Endometrial microvascular endothelial cells (primary cell): ENCODE results near the gene GRAMD1B. TPM values are rescaled to one million over a fixed set of nuclear protein-coding genes. Genes with fewer than 3 reads are reported as not detected.

ENCODE experiments used
- in situ Hi-C: cut with HindIII; loops from 2 replicates; pipeline ENCODE4 v1.10.0; 2017; ENCODE audit warnings: low sequenced_read_pairs, low pct_unique_long_range_greater_than_20kb; ENCODE audit errors: inconsistent ontology term
- total RNA-seq: library from RNA; depleted of rRNA; stranded (reverse); fragments of >200 nt; gene quantifications from one replicate; pipeline ENCODE4 v1.2.3, GENCODE V29; 2015; ENCODE audit errors: inconsistent ontology term

The GRAMD1B gene
- total RNA-seq, 1 donor from 2014 or later = 61.4 TPM

GRCh38 chr11:123469089-123469488, 39.0 kb downstream of the GRAMD1B start:
- in situ Hi-C loops = no loop called here

GRCh38 chr11:123469586-123469985, 39.5 kb downstream of the GRAMD1B start:
- in situ Hi-C loops = no loop called here

GRCh38 chr11:123470842-123471241, 40.8 kb downstream of the GRAMD1B start:
- in situ Hi-C loops = no loop called here

DNA sequence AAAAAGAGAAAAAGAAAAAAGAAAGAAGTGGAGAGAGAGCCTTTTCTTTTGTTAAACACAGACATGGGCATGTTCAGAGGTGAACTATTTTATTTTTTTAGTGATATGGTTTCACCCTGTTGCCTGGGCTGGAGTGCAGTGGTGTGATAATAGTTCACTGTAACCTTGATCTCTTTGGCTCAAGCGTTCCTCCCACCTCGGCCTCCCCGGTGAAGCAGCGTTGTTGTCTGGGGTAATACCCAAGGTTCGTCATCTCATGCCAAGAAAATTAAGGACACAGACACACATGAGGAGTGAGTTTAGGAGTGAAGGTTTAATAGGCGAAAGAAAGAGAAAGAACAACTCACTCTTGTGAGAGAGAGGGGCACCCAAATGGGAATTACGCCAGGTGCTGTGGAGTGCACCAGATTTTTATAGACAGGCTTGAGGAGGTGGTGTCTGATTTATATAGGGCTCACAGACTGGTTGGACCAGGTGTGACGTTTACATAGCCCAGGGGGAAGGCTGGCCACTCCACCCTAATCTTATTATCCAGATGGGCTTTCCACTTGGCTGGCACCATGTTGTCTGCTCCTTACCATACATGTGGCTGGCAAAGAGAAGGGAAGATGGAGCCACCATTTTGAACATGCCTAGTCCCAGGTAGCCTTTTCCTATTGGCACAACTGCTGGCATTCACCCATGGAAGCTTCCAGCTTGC, 42.3 kb downstream of the GRAMD1B start:
- in situ Hi-C loops = no loop called here

DNA sequence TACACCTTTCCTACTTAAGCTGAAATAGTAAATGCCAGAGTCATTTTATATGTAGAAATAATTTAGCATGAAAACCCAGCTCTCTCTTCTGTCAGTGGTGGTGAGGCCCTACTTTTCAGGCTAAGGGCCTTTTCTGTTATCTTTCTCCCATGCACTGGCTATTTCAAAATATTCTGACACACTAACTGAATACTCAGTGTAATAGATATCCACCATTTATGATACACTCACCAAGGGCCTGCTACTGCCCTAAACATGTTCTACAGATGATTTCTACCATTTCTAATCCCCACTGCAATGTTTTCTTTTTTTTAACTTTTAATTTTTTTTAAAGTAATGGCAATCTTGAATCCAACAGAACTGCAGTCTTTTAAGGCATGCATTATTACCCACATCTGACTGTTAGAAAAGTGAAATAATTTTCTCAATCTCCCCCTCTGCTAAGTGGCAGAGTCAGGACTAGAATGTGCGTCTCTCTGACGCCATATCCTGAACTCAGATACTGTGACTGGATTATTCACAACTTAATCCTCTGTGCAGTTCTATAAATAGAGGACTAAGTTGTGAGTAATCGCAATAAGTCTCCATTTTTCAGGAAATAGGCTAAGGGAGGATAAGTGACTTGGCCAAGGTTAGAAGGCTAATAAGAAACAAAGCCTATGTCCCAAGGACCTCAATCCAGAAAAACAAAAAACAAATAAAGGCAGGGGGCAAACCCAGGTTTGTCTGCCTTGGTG, 44.0 kb downstream of the GRAMD1B start:
- in situ Hi-C loops = no loop called here

GRCh38 chr11:123474994-123475393, 44.9 kb downstream of the GRAMD1B start:
- in situ Hi-C loops = no loop called here

DNA sequence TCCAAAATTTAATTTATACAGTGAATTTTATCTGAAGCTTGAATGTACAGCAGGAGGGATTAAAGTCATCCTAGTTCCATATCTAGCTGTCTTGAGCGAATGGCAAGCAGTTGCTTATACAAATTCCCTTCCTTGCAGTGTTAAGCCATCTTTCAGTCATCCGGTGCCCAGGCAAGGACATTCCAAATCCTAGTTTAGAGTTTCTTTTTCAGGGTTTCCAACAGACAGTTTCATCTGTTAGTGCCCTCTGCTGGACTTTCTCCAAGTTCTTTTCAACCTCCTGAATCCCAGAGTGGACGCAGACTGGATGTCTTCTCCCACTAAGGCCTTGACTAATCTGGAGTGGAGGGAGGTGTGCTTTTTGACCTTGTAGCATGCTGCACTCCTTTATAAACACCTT, 45.4 kb downstream of the GRAMD1B start:
- in situ Hi-C loops = no loop called here

DNA sequence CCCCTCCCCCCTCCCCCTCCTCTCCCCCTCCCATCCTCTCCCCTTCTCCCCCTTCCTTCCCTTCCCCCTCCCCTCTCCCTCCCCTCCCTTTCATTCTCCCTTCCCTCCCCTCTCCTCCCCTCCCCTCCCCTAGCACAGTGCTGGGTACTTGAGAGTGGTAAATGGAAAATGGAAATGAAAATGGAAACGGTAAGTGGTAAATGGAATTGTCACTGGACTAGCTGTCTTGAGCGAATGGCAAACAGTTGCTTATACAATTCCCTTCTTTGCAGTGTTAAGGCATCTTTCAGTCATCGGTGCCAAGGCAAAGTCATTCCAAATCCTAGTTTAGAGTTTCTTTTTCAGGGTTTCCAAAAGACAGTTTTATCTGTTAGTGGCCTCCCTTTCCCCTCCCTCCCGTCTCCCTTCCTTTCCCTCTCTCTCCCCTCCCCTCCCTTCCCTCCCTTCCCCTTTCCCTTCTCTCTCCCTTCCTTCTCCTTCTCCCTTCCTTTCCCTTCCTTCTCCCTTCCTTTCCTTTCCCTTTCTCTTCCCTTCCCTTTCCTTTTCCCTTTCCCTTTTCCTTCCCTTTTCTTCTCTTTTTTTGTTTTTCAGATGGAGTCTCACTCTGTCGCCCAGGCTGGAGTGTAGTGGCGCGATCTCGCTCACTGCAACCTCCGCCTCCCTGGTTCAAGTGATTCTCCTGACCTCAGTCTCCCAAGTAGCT, 47.3 kb downstream of the GRAMD1B start:
- in situ Hi-C loops = no loop called here

DNA sequence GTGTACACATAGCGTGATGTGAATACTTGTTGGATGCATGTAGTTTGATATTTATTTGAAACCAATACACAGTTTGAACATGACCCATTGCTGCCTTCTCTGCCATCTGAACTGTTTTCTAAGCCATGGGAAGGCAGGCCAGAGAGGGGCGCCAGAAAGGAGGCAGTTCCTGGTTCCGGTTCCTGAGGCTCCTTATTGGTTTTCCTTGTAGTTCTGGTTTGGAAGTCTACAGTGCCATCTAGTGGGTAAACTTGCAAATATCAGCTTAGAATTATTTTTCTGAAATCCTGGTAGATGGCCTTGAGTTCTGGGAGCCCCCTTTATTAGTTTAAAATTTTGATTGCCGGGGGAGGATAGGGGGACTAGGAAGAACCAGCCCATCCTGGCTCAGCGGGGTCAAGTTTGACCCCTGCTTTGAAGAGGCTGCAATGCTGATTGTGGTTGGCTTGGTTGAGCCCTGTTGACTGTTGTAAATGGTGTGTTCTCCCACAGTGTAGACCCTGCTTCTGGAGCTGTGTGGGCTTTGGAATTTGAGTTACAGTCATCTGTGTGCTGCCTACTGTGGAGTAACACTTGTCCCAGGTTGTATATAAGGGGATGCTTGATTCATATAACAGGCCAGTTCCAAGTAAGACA, 48.4 kb downstream of the GRAMD1B start:
- in situ Hi-C loops = no loop called here

DNA sequence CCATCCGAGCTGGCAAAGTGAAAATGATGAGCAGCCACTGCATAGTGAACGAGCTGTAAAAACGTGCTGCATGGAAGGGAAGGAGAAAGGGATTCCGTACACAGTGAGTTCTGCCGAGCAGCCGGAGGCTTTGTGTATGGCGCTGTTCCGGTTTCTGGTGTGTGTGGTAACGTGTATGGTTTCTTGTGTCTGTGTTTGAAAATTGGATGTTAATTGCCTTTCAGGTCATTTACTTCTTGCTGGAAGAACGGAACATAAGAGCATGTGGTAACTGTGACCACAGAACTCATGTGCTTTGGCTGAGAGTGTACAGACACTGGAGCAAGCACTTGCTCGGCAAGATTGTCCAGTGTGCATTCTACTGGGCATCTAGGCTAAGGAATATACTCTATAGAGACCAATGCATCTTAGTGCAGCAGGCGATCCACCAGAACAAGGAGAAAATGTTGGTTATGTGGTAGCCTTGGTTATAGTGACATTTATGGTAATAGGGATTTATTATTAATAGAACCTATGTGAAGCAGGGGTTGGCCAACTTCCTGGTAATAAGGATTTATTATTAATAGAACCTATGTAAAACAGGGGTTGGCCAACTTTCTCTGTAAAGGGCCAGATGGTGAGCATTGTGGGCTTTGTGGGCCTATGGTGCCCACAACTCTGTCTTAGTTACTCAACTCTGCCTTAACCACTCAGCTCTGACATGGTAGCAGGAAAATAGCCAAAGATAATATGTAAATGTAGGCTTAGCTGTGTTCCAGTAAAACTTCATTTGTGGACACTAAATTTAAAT, 49.2 kb downstream of the GRAMD1B start:
- in situ Hi-C loops = no loop called here

GRCh38 chr11:123480290-123480815, 50.3 kb downstream of the GRAMD1B start:
- in situ Hi-C loops = no loop called here

- in situ Hi-C loops = no loop called here
Observed at GRCh38 chr11:123480882-123481281, 50.8 kb downstream of the GRAMD1B start.

DNA sequence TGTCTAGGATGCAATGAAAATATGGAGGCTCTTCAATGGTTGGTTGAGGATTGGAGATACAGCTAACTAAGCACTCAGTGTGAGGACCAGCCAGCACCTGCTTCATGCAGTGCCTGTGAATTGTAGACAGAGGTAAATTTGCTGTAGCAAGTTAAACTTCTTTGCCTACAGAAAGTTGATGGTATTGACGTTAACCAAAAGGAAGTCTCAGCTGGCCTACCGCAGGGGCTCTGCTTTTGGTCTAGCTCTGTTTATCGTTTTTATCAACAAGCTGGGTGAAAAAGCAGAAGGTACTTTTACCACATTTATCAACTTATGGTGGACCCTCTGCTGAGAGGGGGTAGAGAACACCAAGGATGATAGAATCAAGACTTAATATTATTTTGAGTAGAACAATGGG, 51.6 kb downstream of the GRAMD1B start:
- in situ Hi-C loops = no loop called here

- in situ Hi-C loops = no loop called here
Observed at GRCh38 chr11:123482218-123482617, 52.1 kb downstream of the GRAMD1B start.

DNA sequence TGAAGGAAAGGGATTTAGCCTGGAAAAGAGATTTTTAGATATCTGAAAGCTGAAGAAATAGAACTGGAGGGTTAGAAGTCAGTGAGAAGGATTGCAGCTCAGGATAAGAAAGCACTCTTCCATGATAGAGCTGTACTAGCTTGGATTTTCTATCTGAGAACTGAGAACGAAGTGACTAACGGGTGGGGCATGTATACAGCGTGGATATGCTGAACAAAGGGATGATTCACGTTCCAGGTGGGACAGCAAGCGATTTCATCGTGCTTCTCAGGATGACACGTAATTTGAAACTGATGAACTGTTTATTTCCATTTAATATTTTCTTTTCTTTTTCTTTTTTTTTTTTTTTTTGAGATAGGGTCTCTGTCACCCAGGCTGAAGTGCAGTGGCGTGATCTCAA, 53.0 kb downstream of the GRAMD1B start:
- in situ Hi-C loops = no loop called here

DNA sequence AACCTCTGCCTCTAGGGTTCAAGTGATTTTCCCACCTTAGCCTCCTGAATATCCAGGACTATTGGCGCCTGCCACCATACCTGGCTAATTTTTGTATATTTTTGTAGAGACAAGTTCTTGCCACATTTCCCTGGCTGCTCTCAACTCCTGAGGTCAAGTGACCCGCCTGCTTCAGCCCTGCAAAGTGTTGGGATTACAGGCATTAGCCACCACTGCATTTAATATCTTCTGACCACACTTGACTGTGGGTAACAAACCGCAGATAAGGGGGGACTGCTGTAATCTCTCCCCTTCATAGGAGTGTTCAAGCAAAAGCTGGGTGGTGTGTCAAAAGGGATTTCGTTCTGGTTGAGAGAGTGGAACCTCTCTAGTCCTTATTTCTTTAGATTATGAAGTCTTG, 53.4 kb downstream of the GRAMD1B start:
- in situ Hi-C loops = no loop called here

DNA sequence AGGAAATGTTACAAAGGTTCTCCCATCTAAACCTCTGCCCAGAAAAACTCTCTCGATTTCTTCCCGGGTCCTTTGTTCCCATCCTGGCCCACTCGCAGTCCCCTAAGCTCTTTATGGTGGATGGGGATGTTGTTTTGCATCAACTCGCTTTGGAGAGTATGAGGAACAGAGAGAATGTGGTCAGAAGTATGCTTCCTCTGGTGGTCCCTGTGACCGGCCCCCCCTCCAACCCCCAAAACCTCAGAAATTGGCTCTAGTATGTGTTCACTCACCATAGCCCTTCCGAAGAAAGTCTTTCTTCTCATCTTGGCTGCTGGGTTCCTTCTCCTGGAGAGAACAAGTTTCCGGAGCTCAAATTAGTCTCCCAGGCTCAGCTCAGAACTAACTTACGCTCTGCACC, 54.4 kb downstream of the GRAMD1B start:
- in situ Hi-C loops = no loop called here

DNA sequence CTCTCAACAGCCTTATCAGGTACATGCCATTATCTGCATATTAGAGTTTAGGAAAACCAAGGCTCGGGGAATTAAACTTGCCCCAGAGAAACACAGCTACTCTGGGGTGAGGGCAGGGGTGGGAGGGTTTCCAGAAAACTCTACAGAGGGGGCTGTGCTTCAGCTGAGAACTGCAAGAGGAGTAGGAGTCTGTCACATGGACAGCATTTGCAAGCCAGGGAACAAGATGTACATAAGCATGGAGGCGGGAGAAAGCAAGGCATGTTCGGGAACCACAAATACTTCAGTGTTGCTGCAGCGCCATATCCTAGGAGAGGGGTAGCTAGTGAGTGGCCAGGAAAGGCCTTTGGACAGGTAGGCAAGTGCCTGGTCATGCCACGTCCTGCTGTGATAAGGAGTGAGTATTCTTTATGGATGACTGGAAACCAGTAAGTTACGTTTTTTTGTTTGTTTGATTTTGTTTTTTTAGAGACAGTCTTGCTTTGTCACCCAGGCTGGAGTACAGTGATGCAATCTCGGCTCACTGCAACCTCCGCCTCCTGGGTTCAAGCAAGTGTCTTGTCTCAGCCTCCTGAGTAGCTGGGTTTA, 57.2 kb downstream of the GRAMD1B start:
- in situ Hi-C loops = no loop called here
